Stimulated activated CD8-positive, alpha-beta memory T cell treated with anti-CD3 and anti-CD28 coated beads, Interleukin-12 subunit alpha, Interleukin-12 subunit beta, amount 100 ng/mL, for 24 hours (primary cell): ENCODE data around the gene LRRC23.

Experiments
- DNase-seq: peaks from one replicate; pipeline ENCODE4 v3.0.0-alpha.2; 2020; ENCODE audit errors: extremely low read depth

The LRRC23 gene

GRCh38 chr12:6925540-6926279, 21.1 kb downstream of the LRRC23 start:
- no peak for DNase-seq

DNA sequence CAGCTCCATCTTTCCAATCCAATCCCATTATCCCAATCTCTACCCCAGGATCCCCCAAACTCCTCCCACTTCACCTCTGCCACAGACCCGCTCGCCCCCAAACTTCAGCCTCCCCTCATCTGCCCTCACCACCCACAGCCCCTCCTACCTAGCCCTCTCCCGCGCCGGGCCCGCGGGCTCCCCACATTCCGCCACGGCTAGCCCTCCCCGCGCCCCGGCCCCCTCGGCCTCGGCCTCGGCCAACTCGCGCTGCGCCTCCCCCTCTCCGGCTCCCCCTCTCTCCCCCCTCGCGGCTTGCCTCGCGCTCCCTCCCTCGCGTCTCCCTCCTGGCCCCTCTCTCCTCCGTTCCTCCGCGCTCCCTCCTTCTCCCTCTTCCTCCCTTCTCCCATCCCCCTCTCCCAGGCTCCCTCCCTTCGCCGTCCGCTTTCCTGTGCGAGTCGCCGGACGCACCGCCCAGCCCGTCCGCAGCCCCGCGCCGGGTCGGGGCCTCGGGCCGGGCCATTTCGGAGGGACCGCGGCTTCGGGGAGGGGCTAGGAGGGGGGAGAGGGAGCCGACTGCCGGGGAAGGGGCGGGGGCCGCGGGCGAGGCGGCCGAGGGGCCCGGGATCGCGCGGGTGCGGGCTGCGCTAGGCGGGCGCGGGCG, 22.9 kb downstream of the LRRC23 start, which contains the start of gene ATN1:
ATN1 (plus strand) TSS at position 581 of the 643 bp plus-strand sequence. CDS start 6,043 bp downstream, outside the sequence.
- DNase-seq, result no peak

DNA sequence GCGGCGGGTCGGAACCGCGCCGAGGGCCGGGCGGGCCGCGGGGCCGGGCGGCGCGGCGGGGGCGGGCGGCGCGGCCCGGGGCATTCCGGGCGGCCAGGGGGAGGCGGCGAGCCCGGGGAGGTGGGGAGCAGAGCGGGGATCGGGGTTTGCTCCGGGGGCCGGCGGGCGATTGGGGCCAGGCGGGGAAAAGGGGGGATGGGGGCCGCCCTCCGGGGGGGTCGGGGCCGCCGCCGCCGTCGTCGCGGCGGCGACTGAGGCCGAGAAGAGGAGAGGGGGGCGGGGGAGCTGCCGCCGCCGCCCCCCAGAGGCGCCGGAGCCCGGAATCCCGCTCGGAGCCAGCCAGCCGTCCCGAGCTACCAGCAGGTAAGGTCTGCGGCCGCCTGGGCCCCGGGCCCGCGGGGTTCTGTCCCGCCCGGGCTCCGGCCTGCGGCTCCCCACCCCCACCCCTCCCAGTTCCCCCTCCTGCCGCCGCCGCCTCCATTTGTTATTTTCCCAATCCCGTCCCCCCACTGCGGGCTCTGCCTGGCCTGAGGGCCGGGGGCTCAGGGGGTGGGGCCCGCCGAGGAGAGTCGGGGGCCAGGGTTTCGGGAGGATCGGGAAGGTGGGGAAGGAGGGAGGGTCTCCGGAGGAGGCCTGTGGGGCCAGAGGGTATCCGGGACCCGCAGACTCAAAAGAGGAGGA, 23.5 kb downstream of the LRRC23 start:
- DNase-seq, result no peak

- no peak for DNase-seq
These were observed 24.2 kb downstream of the LRRC23 start for GRCh38 chr12:6928703-6929407.

GRCh38 chr12:6929466-6930452, 25.1 kb downstream of the LRRC23 start:
- no peak for DNase-seq

- DNase-seq, result no peak
These were observed 28.1 kb downstream of the LRRC23 start for GRCh38 chr12:6932766-6933165.

DNA sequence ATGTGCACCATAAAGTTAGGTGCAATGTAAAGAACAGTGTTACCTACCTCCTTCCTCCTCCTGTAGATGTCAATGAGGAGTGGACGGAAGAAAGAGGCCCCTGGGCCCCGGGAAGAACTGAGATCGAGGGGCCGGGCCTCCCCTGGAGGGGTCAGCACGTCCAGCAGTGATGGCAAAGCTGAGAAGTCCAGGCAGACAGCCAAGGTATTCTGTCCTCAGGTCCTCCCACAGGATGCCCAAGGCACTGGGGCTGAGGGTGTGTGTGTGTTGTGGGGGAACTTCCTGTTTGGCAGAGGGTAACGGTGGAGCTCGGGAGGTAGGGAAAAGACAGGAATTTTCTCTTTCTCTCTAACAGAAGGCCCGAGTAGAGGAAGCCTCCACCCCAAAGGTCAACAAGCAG, 29.5 kb downstream of the LRRC23 start:
- DNase-seq, result no peak

DNA sequence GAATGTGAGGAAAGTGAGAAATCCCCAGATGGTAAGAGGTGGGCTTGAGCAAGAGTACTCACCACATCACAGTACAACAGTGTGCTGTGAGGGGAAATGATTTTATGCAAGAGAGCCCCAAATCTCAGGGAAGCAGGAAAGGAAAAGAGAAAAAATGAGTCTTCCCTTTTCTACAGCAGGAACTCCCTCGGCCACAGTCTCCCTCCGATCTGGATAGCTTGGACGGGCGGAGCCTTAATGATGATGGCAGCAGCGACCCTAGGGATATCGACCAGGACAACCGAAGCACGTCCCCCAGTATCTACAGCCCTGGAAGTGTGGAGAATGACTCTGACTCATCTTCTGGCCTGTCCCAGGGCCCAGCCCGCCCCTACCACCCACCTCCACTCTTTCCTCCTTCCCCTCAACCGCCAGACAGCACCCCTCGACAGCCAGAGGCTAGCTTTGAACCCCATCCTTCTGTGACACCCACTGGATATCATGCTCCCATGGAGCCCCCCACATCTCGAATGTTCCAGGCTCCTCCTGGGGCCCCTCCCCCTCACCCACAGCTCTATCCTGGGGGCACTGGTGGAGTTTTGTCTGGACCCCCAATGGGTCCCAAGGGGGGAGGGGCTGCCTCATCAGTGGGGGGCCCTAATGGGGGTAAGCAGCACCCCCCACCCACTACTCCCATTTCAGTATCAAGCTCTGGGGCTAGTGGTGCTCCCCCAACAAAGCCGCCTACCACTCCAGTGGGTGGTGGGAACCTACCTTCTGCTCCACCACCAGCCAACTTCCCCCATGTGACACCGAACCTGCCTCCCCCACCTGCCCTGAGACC, 31.0 kb downstream of the LRRC23 start:
- no peak for DNase-seq

- no peak for DNase-seq
These were observed 31.6 kb downstream of the LRRC23 start for GRCh38 chr12:6936194-6936635.

- no peak for DNase-seq
These were observed 32.2 kb downstream of the LRRC23 start for GRCh38 chr12:6936636-6937480.

GRCh38 chr12:6937481-6938352, 33.1 kb downstream of the LRRC23 start:
- peak; percentile 79 for DNase-seq

GRCh38 chr12:6938353-6939190, 34.0 kb downstream of the LRRC23 start:
- DNase-seq, result no peak

- no peak for DNase-seq
These were observed 34.5 kb downstream of the LRRC23 start for GRCh38 chr12:6939191-6939540.

DNA sequence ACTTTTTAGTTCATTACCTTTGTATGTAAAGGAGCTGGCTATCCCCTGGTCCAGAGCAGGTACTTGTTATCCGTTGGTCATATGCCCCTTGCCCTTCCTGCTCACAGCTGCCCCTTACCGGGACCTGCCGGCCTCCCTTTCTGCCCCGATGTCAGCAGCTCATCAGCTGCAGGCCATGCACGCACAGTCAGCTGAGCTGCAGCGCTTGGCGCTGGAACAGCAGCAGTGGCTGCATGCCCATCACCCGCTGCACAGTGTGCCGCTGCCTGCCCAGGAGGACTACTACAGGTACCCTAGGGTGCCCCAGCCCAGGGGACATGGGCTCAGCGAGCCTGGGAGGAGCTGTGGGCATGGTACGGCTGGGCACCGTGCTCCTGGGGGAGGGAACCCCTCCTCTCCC, 36.6 kb downstream of the LRRC23 start:
- no peak for DNase-seq

DNA sequence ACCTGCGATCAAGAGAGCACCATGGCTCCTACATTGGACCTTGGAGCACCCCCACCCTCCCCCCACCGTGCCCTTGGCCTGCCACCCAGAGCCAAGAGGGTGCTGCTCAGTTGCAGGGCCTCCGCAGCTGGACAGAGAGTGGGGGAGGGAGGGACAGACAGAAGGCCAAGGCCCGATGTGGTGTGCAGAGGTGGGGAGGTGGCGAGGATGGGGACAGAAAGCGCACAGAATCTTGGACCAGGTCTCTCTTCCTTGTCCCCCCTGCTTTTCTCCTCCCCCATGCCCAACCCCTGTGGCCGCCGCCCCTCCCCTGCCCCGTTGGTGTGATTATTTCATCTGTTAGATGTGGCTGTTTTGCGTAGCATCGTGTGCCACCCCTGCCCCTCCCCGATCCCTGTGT, 37.2 kb downstream of the LRRC23 start:
- no peak for DNase-seq

DNA sequence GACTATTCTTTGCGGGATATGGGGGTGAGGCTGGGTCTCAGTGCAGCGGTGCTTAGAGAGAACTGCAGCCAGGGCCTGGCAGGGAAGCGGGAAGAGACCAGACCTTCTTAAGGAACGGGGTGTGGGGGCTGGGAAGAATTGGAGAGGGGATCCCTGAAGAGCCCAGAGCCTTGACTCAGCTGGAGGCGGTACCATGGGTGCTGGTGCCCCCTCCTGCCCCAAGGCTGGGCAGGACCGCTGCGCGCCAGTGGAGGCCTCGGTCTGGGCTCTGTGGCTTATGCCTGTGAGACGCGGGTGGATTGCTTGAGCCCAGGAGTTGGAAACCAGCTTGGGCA, 37.7 kb downstream of the LRRC23 start:
- no peak for DNase-seq

- no peak for DNase-seq
These were observed 38.7 kb downstream of the LRRC23 start for GRCh38 chr12:6943389-6943721.
